SK-N-MC (cell line): Measurements from ENCODE around the gene RARRES2.

ENCODE experiments used
- EZH2 ChIP-seq: fragments of 200-600 bp; sonication (generic); IDR thresholded peaks from one replicate; pipeline ENCODE4 v1.6.1; 2017; ENCODE audit warnings: antibody characterized with exemption
- FOXP2 ChIP-seq: optimal IDR thresholded peaks from 2 replicates; pipeline ENCODE3; 2011; ENCODE audit warnings: mild to moderate bottlenecking, moderate library complexity; ENCODE audit not compliant: insufficient read depth; ENCODE audit errors: extremely low read length, control extremely low read depth
- POLR2AphosphoS5 ChIP-seq: IDR thresholded peaks from 2 replicates; pipeline ENCODE4 v1.6.1; 2012; ENCODE audit warnings: mild to moderate bottlenecking, low read depth, low read length, borderline replicate concordance

GRCh38 chr7:150368096-150368883, 26.9 kb upstream of the RARRES2 start, which contains the start of gene REPIN1:
- no peak for TF ChIP-seq EZH2
- TF ChIP-seq POLR2AphosphoS5, result peak; percentile 59; the same call in 1 of the 2 replicates
- TF ChIP-seq FOXP2, result no peak
